HepG2 (cell line): Measurements from ENCODE around the gene CCT7. TPM values are rescaled to one million over a fixed set of nuclear protein-coding genes. Genes with fewer than 3 reads are reported as not detected.
A peak's percentile ranks its signal among the peaks of the same experiment; 100 is the strongest.

Source experiments
- AHR ChIP-seq: IDR thresholded peaks from 2 replicates; pipeline ENCODE4 v1.6.1; 2018; ENCODE audit warnings: missing genetic modification reagents, missing compliant biosample characterization
- DMAP1 ChIP-seq: IDR thresholded peaks from 2 replicates; pipeline ENCODE4 v1.6.1; 2016
- FOXP1 ChIP-seq, 2 experiments: fragments of 450-650 bp in 1 of 2; IDR thresholded peaks; 2 replicates each; pipeline ENCODE4 v1.6.1; 2017 to 2018; ENCODE audit warnings: antibody characterized with exemption in 1 of 2
- HNRNPLL ChIP-seq: fragments of 200-400 bp; formaldehyde crosslinking; IDR thresholded peaks from 2 replicates; pipeline ENCODE4 v1.6.1; 2017; ENCODE audit warnings: mild to moderate bottlenecking, low read depth, low read length; ENCODE audit not compliant: poor library complexity, severe bottlenecking
- MAX ChIP-seq: IDR thresholded peaks from 2 replicates; pipeline ENCODE4 v1.6.1; 2012; ENCODE audit warnings: inconsistent platforms
- MEIS2 ChIP-seq: sonication (generic); formaldehyde crosslinking; IDR thresholded peaks from 2 replicates; pipeline ENCODE4 v1.9.0; 2021; ENCODE audit warnings: mild to moderate bottlenecking, missing genetic modification reagents
- NPAS2 ChIP-seq: sonication (generic); formaldehyde crosslinking; IDR thresholded peaks from 2 replicates; pipeline ENCODE4 v1.8.0; 2022; ENCODE audit warnings: mild to moderate bottlenecking, missing genetic modification reagents, borderline replicate concordance
- REST ChIP-seq, 2 experiments: IDR thresholded peaks; 2 replicates each; pipeline ENCODE4 v1.6.1; 2011 to 2012; ENCODE audit warnings: low read length in 2 of 2, borderline replicate concordance in 1 of 2, low read depth in 1 of 2, mild to moderate bottlenecking in 1 of 2, moderate library complexity in 1 of 2
- SP5 ChIP-seq: IDR thresholded peaks from 2 replicates; pipeline ENCODE4 v1.6.1; 2016; ENCODE audit warnings: low read depth, borderline replicate concordance
- ZBED4 ChIP-seq: sonication (generic); formaldehyde crosslinking; IDR thresholded peaks from 2 replicates; pipeline ENCODE4 v1.4.0; 2020; ENCODE audit warnings: missing genetic modification reagents, borderline replicate concordance
- ZHX1 ChIP-seq: sonication (generic); formaldehyde crosslinking; IDR thresholded peaks from 2 replicates; pipeline ENCODE4 v1.8.1; 2022; ENCODE audit warnings: low read depth, mild to moderate bottlenecking, missing genetic modification reagents
- ZIK1 ChIP-seq: sonication (generic); formaldehyde crosslinking; IDR thresholded peaks from 2 replicates; pipeline ENCODE4 v1.5.0; 2020; ENCODE audit warnings: mild to moderate bottlenecking, low read depth, missing genetic modification reagents, borderline replicate concordance
- ZNF12 ChIP-seq: sonication (generic); formaldehyde crosslinking; IDR thresholded peaks from 2 replicates; pipeline ENCODE4 v1.5.0; 2020; ENCODE audit warnings: missing genetic modification reagents
- ZNF292 ChIP-seq: sonication (generic); formaldehyde crosslinking; IDR thresholded peaks from 2 replicates; pipeline ENCODE4 v1.8.1; 2022; ENCODE audit warnings: mild to moderate bottlenecking, low read depth, missing genetic modification reagents, borderline replicate concordance
- ZNF446 ChIP-seq: sonication (generic); formaldehyde crosslinking; IDR thresholded peaks from 2 replicates; pipeline ENCODE4 v1.5.0; 2020; ENCODE audit warnings: mild to moderate bottlenecking, missing genetic modification reagents
- ZNF749 ChIP-seq: sonication (generic); formaldehyde crosslinking; IDR thresholded peaks from 2 replicates; pipeline ENCODE4 v1.8.0; 2022; ENCODE audit warnings: mild to moderate bottlenecking, missing genetic modification reagents, moderate library complexity, borderline replicate concordance
- ZSCAN5A ChIP-seq: sonication (generic); formaldehyde crosslinking; IDR thresholded peaks from 2 replicates; pipeline ENCODE4 v1.8.0; 2022; ENCODE audit warnings: mild to moderate bottlenecking, missing genetic modification reagents, borderline replicate concordance
- polyA plus RNA-seq, 8 experiments: library from polyadenylated mRNA; depleted of rRNA in 3 of 8; stranded (reverse) in 7 of 8; unstranded in 1 of 8; fragments of >200 nt; fragmentation: Illumina TruSeq in 4 of 8; extraction: Trizol in 4 of 8; gene quantifications; 2 replicates each; pipeline versions ENCODE4 v1.2.1 to v1.2.3, GENCODE V29; 2011 to 2016; ENCODE audit warnings: low read depth in 4 of 8, missing spikeins in 1 of 8, mixed read lengths in 1 of 8; ENCODE audit not compliant: insufficient read depth in 1 of 8
- total RNA-seq, 5 experiments: library from RNA; depleted of rRNA; stranded (reverse); fragments of >200 nt; fragmentation: Illumina TruSeq; extraction: Trizol; gene quantifications; 2 replicates each; pipeline ENCODE4 v1.2.3, GENCODE V29; 2016; ENCODE audit warnings: low read depth in 1 of 5

The CCT7 gene
- total and polyA plus RNA-seq, 2 of the 13 experiments (the other 11 are each of a cell fraction or from before 2014, with no cell fraction given), result 347 to 517 TPM

- TF ChIP-seq ZNF12 (CRISPR knock-in tag) (no peak), NPAS2 (CRISPR knock-in tag) (no peak), HNRNPLL (peak; percentile 74), REST (IDR thresholded peaks at IDR 0.05; ENCODE audit: borderline replicate concordance in 1 of 2, low read depth in 1 of 2, low read length in 2 of 2) (peak in 1 of 2 experiments; percentile 40; a peak in 2 of 4 replicates), MAX (peak; percentile 28; the same call in 1 of the 2 replicates), ZHX1 (CRISPR knock-in tag) (0 out of 2 replicates have a peak, but pooled peaks have one; percentile 47), AHR (CRISPR knock-in tag) (no peak), ZNF292 (CRISPR knock-in tag) (no peak), ZNF749 (CRISPR knock-in tag) (no peak), DMAP1 (CRISPR knock-in tag) (no peak), MEIS2 (CRISPR knock-in tag) (0 out of 2 replicates have a peak, but pooled peaks have one; percentile 6), ZIK1 (no peak), SP5 (CRISPR knock-in tag) (no peak), ZBED4 (CRISPR knock-in tag) (no peak), ZSCAN5A (CRISPR knock-in tag) (no peak), ZNF446 (CRISPR knock-in tag) (no peak), FOXP1 (IDR thresholded peaks at IDR 0.05) (no peak), FOXP1 (CRISPR knock-in tag; IDR thresholded peaks at IDR 0.05) (no peak)
These were observed 59.5 kb downstream of the CCT7 start, which contains the start of gene EGR4 (continued) for GRCh38 chr2:73293534-73294171.
